Esophagus squamous epithelium (tissue), 5 donors: ENCODE results near the gene ANKRD6. TPM values are rescaled to one million over a fixed set of nuclear protein-coding genes. Genes with fewer than 3 reads are reported as not detected.

Experiments used
- DNase-seq: peaks from one replicate; lab custom pipeline; 2025; lab: John Stamatoyannopoulos, UW
- H3K27ac ChIP-seq, 4 donors: fragments of 200-600 bp; sonication (generic); one replicate each; pipeline ENCODE4 v1.5.1; 2016 to 2019; ENCODE audit warnings: mild to moderate bottlenecking in 1 of 4
- H3K27me3 ChIP-seq, 4 donors: fragments of 200-600 bp; sonication (generic); 1 replicate in 3 of 4; 2 replicates in 1 of 4; pipeline versions ENCODE4 v1.5.1 to v1.6.0; 2017 to 2021; ENCODE audit warnings: antibody characterized with exemption in 1 of 4
- H3K36me3 ChIP-seq, 3 donors: fragments of 200-600 bp; sonication (generic); one replicate each; pipeline ENCODE4 v1.5.1; 2016 to 2019
- H3K4me1 ChIP-seq, 3 donors: fragments of 200-600 bp; sonication (generic); one replicate each; pipeline ENCODE4 v1.5.1; 2017 to 2019
- H3K4me3 ChIP-seq, 4 donors: fragments of 200-600 bp; sonication (generic); 1 replicate in 3 of 4; 2 replicates in 1 of 4; pipeline ENCODE4 v1.5.1; 2016 to 2019; ENCODE audit warnings: mild to moderate bottlenecking in 2 of 4, moderate library complexity in 1 of 4
- H3K9me3 ChIP-seq, 3 donors: fragments of 200-600 bp; sonication (generic); one replicate each; pipeline ENCODE4 v1.5.1; 2016 to 2019
- CTCF ChIP-seq, 6 experiments: fragments of 450-650 bp in 4 of 6; fragments of 200-600 bp in 2 of 6; sonication (generic) in 2 of 6; IDR thresholded peaks; one replicate each; pipeline ENCODE4 v1.5.1; 2016 to 2019; ENCODE audit warnings: antibody characterized with exemption in 6 of 6, mild to moderate bottlenecking in 4 of 6, moderate library complexity in 4 of 6
- POLR2A ChIP-seq, 4 donors: fragments of 450-650 bp; IDR thresholded peaks; one replicate each; pipeline ENCODE4 v1.6.1; 2017; ENCODE audit warnings: antibody characterized with exemption in 4 of 4, mild to moderate bottlenecking in 4 of 4, moderate library complexity in 3 of 4
- WGBS, 2 donors: methylation state at CpG; one replicate each; pipeline ENCODE4 v1.1.5; 2018; 5-methylcytosine and 5-hydroxymethylcytosine counted together
- intact Hi-C: fragments of 100-400 bp; cut with DNase I; formaldehyde crosslinking; loops from one replicate; pipeline ENCODE4 v1.15.0; 2022
- total RNA-seq, 4 donors: library from RNA; depleted of rRNA; stranded (reverse); fragments of >200 nt; gene quantifications; one replicate each; pipeline ENCODE4 v1.1.0, GENCODE V29; 2016
- donor health status: DM: yes; HTN: yes; CAD: no.

The ANKRD6 gene
- total RNA-seq, 4 donors from 2014 or later, result 5.8 to 12.0 (median 7.3) TPM

- H3K27ac ChIP-seq, result no peak overlapping the region
- intact Hi-C loops, result no loop called here
- H3K4me3 ChIP-seq, result no peak overlapping the region
- WGBS, 2 donors, result 87 to 91% methylated on average over 3 of the region's 3 CpGs
- TF ChIP-seq POLR2A (IDR thresholded peaks at IDR 0.05) (no peak), CTCF (IDR thresholded peaks at IDR 0.05) (no peak)
- no peaks in the 10 kb centered on the region for H3K9me3 ChIP-seq
- H3K4me1 ChIP-seq, result peaks cover 0 to 12% (median 10%) of the 10 kb centered on the region in 3 donors
- no peaks in the 10 kb centered on the region for H3K36me3 ChIP-seq
- DNase-seq, result no peak
- H3K27me3 ChIP-seq, result no peaks in the 10 kb centered on the region
Observed at GRCh38 chr6:89400050-89400449, 32.9 kb upstream of the ANKRD6 start.

GRCh38 chr6:89400912-89401399 lies 32.0 kb upstream of the ANKRD6 start:
- no peaks in the 10 kb centered on the region for H3K27me3 ChIP-seq
- TF ChIP-seq CTCF (IDR thresholded peaks at IDR 0.05), result no peak
- no peak for TF ChIP-seq POLR2A (IDR thresholded peaks at IDR 0.05)
- DNase-seq, result no peak
- no peak overlapping the region for H3K27ac ChIP-seq
- WGBS, 2 donors, result 37 to 39% methylated on average over 6 of the region's 6 CpGs
- H3K4me1 ChIP-seq, result peaks cover 0 to 12% (median 10%) of the 10 kb centered on the region in 3 donors
- H3K36me3 ChIP-seq, result no peaks in the 10 kb centered on the region
- H3K4me3 ChIP-seq, result no peak overlapping the region
- intact Hi-C loops, result no loop called here
- no peaks in the 10 kb centered on the region for H3K9me3 ChIP-seq

- no peak overlapping the region for H3K27ac ChIP-seq
- H3K36me3 ChIP-seq, result no peaks in the 10 kb centered on the region
- H3K4me1 ChIP-seq, result peaks cover 0 to 12% (median 10%) of the 10 kb centered on the region in 3 donors
- no peaks in the 10 kb centered on the region for H3K27me3 ChIP-seq
- no peak for TF ChIP-seq POLR2A (IDR thresholded peaks at IDR 0.05)
- TF ChIP-seq CTCF (IDR thresholded peaks at IDR 0.05), result no peak
- H3K4me3 ChIP-seq, result no peak overlapping the region
- no peak for DNase-seq
- intact Hi-C loops, result no loop called here
- H3K9me3 ChIP-seq, result no peaks in the 10 kb centered on the region
- WGBS, 2 donors, result 92 to 93% methylated on average over 6 of the region's 6 CpGs
Observed at GRCh38 chr6:89402776-89403175, 30.2 kb upstream of the ANKRD6 start.

- H3K27me3 ChIP-seq, result no peaks in the 10 kb centered on the region
- TF ChIP-seq CTCF (IDR thresholded peaks at IDR 0.05), result no peak
- no peak for TF ChIP-seq POLR2A (IDR thresholded peaks at IDR 0.05)
- H3K4me1 ChIP-seq, result peaks cover 0 to 14% (median 10%) of the 10 kb centered on the region in 3 donors
- H3K27ac ChIP-seq, result no peak overlapping the region
- no peak overlapping the region for H3K4me3 ChIP-seq
- DNase-seq, result no peak
- 49 to 79% methylated on average over 2 to 3 of the region's 3 CpGs for WGBS, 2 donors
- H3K9me3 ChIP-seq, result no peaks in the 10 kb centered on the region
- no peaks in the 10 kb centered on the region for H3K36me3 ChIP-seq
- intact Hi-C loops, result no loop called here
Observed at GRCh38 chr6:89404512-89404911, 28.4 kb upstream of the ANKRD6 start.

- Histone ChIP-seq H3K36me3 (no peaks in the 10 kb centered on the region), H3K27ac (no peak overlapping the region), H3K4me3 (no peak overlapping the region), H3K4me1 (peaks cover 0 to 23% (median 3%) of the 10 kb centered on the region in 3 donors), H3K9me3 (no peaks in the 10 kb centered on the region), H3K27me3 (no peaks in the 10 kb centered on the region)
- 45 to 59% methylated on average over 10 of the region's 10 CpGs for whole genome bisulfite sequencing, 2 donors
- intact Hi-C loops, result no loop called here
- TF ChIP-seq CTCF (IDR thresholded peaks at IDR 0.05), result no peak
- TF ChIP-seq POLR2A (IDR thresholded peaks at IDR 0.05), result no peak
- DNase-seq, result no peak
Observed at GRCh38 chr6:89406141-89406540, 26.8 kb upstream of the ANKRD6 start.
